Measurements from ENCODE around the gene CKAP2L.

The CKAP2L gene

DNA sequence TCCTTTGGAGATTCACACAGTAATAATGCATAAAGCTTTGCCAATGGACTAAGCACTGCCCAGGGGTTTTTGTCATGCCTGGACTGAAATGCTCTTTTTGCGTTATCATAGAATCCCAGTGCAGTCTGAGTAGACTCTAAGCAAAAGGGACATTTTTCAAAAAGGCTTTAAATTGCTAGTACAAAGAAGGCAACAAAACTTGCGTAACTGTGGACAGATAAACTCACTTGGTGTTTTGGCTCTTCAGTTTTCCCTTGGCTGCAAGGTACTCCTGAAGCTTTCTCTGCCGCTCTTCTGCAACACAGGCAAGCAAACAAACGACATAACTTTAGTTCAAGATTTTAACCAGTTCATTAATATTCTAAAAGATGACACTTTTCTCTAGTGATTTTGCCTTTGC, 2.1 kb downstream of the CKAP2L start:
- in situ Hi-C loops (cut with MboI; ENCODE audit: low sequenced_read_pairs): no loop called here

- in situ Hi-C loops (cut with MboI; ENCODE audit: low sequenced_read_pairs): no loop called here
These were observed 4.3 kb downstream of the CKAP2L start for GRCh38 chr2:112760149-112760548.

DNA sequence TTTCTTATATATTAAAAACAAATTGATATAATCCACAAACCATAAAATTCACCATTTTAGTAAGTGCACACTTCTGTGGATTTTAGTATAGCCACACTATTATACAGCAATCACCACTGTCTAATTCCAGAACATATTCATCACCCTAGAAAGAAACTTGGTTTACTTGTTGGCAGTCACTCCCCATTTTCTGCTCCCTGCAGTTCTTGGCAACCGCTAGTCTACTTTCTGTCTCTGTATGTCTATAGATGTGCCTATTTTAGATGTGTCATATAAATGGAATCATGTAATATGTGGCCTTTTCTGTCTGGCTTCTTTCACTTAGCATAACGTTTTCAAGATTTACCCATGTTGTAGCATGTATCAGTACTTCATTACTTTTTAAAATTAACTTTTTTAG, 5.7 kb downstream of the CKAP2L start:
- in situ Hi-C loops (cut with MboI; ENCODE audit: low sequenced_read_pairs): no loop called here

DNA sequence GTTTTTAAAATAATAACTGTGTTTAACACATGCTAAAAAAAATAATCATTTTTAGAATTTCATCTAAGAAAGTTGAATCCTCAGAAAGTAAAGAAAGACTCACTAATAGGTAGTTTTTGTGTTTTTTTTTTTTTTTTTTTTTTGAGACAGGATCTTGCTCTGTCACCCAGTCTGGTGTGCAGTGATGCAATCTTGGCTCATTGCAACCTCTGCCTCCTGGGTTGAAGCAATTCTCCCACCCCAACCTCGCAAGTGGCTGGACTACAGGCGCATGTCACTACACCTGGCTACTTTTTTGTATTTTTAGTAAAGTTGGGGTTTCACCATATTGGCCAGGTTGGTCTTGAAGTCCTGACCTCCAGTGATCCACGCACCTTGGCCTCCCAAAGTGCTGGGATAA, 7.1 kb downstream of the CKAP2L start:
- in situ Hi-C loops (cut with MboI; ENCODE audit: low sequenced_read_pairs): no loop called here

DNA sequence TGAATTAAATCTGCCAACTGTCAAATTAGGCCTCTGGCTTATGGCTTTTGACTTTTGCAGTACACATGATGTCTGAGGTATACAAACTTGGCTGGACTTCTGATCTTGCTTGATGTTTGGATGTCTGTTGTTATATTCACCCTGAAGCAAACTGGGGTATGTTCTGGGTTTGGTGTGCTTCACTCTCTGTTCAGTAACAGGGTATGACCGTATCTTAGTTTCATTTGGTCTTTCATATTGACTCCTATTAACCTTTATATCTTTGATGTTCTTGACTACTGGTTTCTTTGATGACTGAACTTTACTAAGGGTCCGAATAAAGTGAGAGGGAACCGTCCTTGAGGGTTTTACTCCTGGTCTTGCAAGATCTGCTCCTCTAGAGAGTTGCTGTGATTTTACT, 8.2 kb downstream of the CKAP2L start:
- in situ Hi-C loops (cut with MboI; ENCODE audit: low sequenced_read_pairs): no loop called here

DNA sequence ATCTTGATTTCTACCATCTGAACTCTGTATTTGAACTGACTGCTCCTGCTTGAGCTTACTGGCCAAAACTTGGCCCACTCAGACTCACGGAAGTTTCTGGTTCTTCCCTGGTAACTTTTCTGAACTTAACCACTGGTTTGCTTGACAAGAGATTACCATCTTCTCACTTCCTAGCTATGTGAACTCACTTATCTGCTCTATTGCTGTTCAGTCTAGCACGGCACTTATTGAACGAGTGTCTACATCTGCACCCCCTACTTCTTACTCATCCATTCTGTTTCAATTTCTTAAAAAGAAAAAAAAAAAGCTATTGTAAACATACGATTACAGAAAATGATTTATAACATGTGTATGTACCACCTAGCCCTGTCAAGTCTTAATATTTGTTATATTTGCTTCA, 9.0 kb downstream of the CKAP2L start:
- in situ Hi-C loops (cut with MboI; ENCODE audit: low sequenced_read_pairs): no loop called here

- in situ Hi-C loops (cut with MboI; ENCODE audit: low sequenced_read_pairs): no loop called here
These were observed 9.8 kb downstream of the CKAP2L start for GRCh38 chr2:112754564-112754963.

DNA sequence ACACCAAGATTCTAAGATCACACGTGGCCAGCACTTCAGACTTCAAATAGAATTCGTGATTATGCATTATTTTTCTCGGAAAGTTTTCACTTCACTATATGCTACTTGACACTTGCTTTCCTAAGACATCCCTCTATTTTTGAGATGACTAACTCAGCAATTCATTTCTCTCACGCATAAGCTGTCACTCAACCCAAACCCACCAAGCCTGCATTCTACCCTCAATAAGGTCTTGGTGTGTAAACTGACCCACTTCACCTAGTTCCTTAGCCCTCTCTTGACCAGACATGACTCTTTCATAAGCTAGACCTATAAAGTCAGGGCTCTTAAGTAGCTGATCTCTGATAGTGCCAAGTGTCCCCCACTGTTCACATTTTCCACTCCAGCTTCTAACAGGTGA, 11.7 kb downstream of the CKAP2L start:
- in situ Hi-C loops (cut with MboI; ENCODE audit: low sequenced_read_pairs): no loop called here

GRCh38 chr2:112751451-112752197, 12.8 kb downstream of the CKAP2L start:
- in situ Hi-C loops (cut with MboI; ENCODE audit: low sequenced_read_pairs): no loop called here

GRCh38 chr2:112750560-112750843, 13.9 kb downstream of the CKAP2L start:
- in situ Hi-C loops (cut with MboI; ENCODE audit: low sequenced_read_pairs): no loop called here

DNA sequence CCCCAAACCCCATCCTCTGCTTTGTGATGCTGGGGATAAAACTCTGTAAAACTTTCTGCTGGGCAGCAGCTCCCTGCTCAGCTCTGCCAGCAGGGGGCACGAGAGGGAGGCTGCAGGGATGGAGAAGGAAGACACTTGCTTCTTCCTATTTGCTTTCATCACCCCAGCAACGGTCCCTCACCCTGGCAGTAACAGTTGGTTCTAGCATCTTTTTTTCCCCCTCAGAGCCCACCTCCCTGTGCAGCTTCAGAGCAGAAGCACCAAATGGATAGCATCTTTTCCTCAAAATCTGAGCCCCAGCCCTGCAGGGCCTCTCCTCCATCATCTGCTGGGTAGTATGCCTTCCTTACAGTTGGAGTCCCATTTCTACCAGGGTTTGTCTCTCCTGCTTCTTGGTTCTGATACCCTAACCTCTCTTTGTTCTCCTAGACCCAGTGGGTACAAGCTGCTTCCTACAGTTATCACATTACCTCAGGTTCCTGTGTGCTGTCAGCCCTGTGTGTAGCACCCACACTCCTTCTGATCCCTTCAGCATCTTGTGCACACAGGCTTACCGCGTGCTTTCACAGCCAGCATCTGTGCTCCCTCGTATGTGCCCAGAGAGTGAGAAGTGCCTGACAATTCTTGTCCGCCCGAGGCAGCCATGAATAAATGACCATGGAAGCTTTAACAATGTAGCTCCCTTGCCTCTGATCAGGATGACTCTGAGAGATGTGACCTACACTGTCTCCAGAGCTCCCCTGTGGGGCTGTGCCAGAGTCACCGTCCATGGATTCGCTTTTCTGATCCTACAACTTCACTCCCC, 14.5 kb downstream of the CKAP2L start:
- in situ Hi-C loops (cut with MboI; ENCODE audit: low sequenced_read_pairs): no loop called here

GRCh38 chr2:112740527-112740926, 23.9 kb downstream of the CKAP2L start:
- in situ Hi-C loops (cut with MboI; ENCODE audit: low sequenced_read_pairs): no loop called here

- in situ Hi-C loops (cut with MboI; ENCODE audit: low sequenced_read_pairs): no loop called here
These were observed 26.7 kb downstream of the CKAP2L start for GRCh38 chr2:112737542-112738232.

GRCh38 chr2:112733871-112734270, 30.5 kb downstream of the CKAP2L start:
- in situ Hi-C loops (cut with MboI; ENCODE audit: low sequenced_read_pairs): no loop called here

DNA sequence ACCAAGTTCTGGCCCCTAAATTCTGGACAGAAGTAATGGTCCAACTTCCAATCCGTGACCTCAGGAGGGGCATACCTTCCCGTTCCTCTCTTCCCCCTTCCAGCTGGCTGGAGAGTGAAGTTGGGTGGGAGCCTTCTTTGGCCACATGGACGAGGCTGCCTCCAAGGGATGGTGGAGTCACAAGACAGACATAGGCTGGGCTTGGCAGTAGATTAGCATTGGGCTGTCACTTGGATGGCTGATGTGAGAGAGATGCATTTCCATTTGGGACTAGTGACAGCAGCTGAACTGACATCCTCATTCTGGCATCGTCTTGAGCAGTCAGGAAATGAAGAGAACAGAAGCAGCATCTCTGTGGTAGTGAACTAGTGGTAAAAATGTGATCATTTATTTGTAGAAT, 31.0 kb downstream of the CKAP2L start:
- in situ Hi-C loops (cut with MboI; ENCODE audit: low sequenced_read_pairs): no loop called here

- in situ Hi-C loops (cut with MboI; ENCODE audit: low sequenced_read_pairs): no loop called here
These were observed 32.9 kb downstream of the CKAP2L start for GRCh38 chr2:112731479-112731878.

GRCh38 chr2:112730791-112731190, 33.6 kb downstream of the CKAP2L start:
- in situ Hi-C loops (cut with MboI; ENCODE audit: low sequenced_read_pairs): no loop called here

- in situ Hi-C loops (cut with MboI; ENCODE audit: low sequenced_read_pairs): no loop called here
These were observed 34.2 kb downstream of the CKAP2L start for GRCh38 chr2:112730216-112730615.

GRCh38 chr2:112728378-112729175, 35.8 kb downstream of the CKAP2L start:
- in situ Hi-C loops (cut with MboI; ENCODE audit: low sequenced_read_pairs): no loop called here

DNA sequence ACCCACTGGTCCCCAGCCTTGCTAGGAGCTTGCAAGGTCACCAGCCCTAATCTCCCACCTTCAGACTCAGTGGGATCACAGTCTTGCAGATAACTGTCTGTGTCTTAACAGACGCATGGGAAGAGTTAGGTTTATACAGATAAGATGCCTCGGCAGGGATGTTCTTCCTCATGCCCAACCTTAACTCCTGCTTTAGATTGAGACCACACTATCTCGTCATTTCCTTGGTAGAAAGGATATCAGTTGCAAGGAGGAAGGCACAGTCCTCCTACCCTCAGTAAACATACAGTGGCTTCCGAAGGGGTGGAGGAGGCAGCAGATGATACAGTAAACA, 36.4 kb downstream of the CKAP2L start:
- in situ Hi-C loops (cut with MboI; ENCODE audit: low sequenced_read_pairs): no loop called here

DNA sequence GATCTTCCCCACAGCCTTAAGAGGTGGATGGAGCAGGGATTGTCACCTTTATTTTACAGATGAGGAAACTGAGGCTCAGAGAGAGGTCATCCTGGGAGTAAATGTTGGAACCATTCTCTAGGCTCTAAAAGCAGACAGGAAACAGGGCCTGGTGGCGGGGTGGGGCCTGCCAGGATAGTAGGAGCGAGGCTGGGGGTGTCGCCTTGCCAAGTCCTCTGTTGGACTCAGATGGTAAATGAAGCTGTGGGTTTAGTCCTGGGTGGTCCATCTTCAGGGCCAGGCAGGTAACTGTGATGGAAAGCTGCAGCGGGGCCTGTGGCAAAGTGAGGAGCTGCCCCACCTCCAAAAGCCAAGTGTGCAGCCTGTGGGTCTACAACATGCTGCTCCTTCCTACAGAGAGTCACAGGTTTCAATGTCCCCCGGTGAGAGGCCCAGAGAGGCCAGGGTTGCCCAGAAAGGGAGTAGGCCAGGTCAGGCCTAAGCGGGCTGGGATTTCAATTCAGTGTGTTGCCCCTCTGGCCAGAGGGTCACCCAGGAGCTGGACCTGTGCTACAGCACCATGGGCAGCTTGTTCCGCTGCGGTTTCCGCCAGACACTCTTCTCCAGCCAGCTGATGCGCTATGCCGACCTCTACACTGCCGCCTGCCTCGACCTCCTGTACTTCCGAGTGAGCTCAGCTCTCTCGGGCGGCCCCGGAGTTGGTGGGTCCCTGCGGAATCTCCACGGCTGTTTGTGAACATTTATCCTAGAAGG, 37.0 kb downstream of the CKAP2L start:
- in situ Hi-C loops (cut with MboI; ENCODE audit: low sequenced_read_pairs): no loop called here

Data from hTERT RPE-1 (cell line).